Left ventricle myocardium inferior (tissue), 1 donor: ENCODE results near the gene TM7SF3. TPM values are rescaled to one million over a fixed set of nuclear protein-coding genes. Genes with fewer than 3 reads are reported as not detected.

ENCODE experiments used
- DNase-seq: peaks from one replicate; pipeline ENCODE4 v3.0.0-alpha.2; 2020
- H3K27ac ChIP-seq: fragments of 200-600 bp; replicated peaks from 2 replicates; pipeline ENCODE4 v1.8.0; 2021
- H3K27me3 ChIP-seq: fragments of 200-600 bp; 2 replicates; pipeline ENCODE4 v1.8.0; 2021; ENCODE audit warnings: low read depth
- H3K36me3 ChIP-seq: fragments of 200-600 bp; 2 replicates; pipeline ENCODE4 v1.8.0; 2021
- H3K4me1 ChIP-seq: fragments of 200-600 bp; 2 replicates; pipeline ENCODE4 v1.8.0; 2021
- H3K4me3 ChIP-seq: fragments of 200-600 bp; 2 replicates; pipeline ENCODE4 v1.8.0; 2021; ENCODE audit warnings: mild to moderate bottlenecking, moderate library complexity
- H3K9me3 ChIP-seq: fragments of 200-600 bp; replicated peaks from 2 replicates; pipeline ENCODE4 v1.8.0; 2021
- intact Hi-C: fragments of 100-400 bp; cut with micrococcal nuclease; formaldehyde crosslinking; loops from one replicate; pipeline ENCODE4 v1.11.0; 2022
- total RNA-seq: library from RNA; stranded (reverse); fragmentation: NEBNext Ultra II Directional; extraction: Animal tissue kit (Norgen Biotek cat#: 25700); gene quantifications from one replicate; pipeline ENCODE4 v1.2.1, GENCODE V29; 2021
- TF ChIP-seq, protein P1 (sequence below): fragments of 200-600 bp; IDR thresholded peaks from 2 replicates; pipeline ENCODE4 v1.8.0; 2021; ENCODE audit warnings: antibody characterized with exemption, mild to moderate bottlenecking, borderline replicate concordance
- donor health status: DM: no; HTN: yes; CAD: no; lungs with severe emphysema.

The TM7SF3 gene
- total RNA-seq, 1 donor from 2014 or later = 23.2 TPM

DNA sequence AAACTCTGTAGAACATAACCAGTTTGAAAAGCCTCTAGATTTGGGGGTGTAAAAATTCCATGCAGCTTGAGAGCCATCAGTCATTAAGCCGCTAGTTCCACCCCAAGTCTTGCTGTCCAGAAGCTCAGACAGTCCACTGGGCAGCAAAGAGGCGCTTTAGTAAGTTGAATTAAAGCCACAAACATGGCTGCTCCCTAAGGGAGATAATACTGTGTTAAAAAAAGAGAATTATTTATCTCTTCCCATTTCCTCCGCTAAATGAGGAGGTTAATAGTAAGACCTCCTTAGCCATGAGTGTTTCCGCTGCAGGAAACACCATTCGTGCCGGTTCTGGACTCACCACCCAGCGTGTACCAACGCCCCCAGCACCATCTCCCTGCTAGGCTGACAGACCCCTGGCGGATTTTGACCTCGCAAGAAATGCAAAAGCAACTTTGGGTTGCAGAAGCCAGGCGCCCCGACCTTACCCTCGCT lies 536 bp downstream of the TM7SF3 start:
- H3K4me3 ChIP-seq = peak overlapping the region; percentile 73
- DNase-seq = no peak
- H3K4me1 ChIP-seq = peaks cover 48% of the 10 kb centered on the region
- TF ChIP-seq, protein P1, sequence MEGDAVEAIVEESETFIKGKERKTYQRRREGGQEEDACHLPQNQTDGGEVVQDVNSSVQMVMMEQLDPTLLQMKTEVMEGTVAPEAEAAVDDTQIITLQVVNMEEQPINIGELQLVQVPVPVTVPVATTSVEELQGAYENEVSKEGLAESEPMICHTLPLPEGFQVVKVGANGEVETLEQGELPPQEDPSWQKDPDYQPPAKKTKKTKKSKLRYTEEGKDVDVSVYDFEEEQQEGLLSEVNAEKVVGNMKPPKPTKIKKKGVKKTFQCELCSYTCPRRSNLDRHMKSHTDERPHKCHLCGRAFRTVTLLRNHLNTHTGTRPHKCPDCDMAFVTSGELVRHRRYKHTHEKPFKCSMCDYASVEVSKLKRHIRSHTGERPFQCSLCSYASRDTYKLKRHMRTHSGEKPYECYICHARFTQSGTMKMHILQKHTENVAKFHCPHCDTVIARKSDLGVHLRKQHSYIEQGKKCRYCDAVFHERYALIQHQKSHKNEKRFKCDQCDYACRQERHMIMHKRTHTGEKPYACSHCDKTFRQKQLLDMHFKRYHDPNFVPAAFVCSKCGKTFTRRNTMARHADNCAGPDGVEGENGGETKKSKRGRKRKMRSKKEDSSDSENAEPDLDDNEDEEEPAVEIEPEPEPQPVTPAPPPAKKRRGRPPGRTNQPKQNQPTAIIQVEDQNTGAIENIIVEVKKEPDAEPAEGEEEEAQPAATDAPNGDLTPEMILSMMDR = no peak
- intact Hi-C loops = no loop called here
- no peaks in the 10 kb centered on the region for H3K27me3 ChIP-seq
- no peaks in the 10 kb centered on the region for H3K9me3 ChIP-seq
- H3K27ac ChIP-seq = peak overlapping the region; percentile 93
- H3K36me3 ChIP-seq = no peaks in the 10 kb centered on the region

- no peaks in the 10 kb centered on the region for H3K9me3 ChIP-seq
- peak overlapping the region; percentile 73 for H3K4me3 ChIP-seq
- no peak for DNase-seq
- peaks cover 49% of the 10 kb centered on the region for H3K4me1 ChIP-seq
- intact Hi-C loops = no loop called here
- no peak overlapping the region for H3K27ac ChIP-seq
- TF ChIP-seq, protein P1 = no peak
- H3K36me3 ChIP-seq = no peaks in the 10 kb centered on the region
- no peaks in the 10 kb centered on the region for H3K27me3 ChIP-seq
These were observed 1.3 kb downstream of the TM7SF3 start for GRCh38 chr12:27012982-27013255.

GRCh38 chr12:27012239-27012981 lies 1.8 kb downstream of the TM7SF3 start:
- Histone ChIP-seq H3K9me3 (no peaks in the 10 kb centered on the region), H3K4me3 (no peak overlapping the region), H3K36me3 (no peaks in the 10 kb centered on the region), H3K27ac (no peak overlapping the region), H3K27me3 (no peaks in the 10 kb centered on the region), H3K4me1 (peaks cover 54% of the 10 kb centered on the region)
- intact Hi-C loops = no loop called here
- TF ChIP-seq, protein P1 = no peak
- DNase-seq = no peak

DNA sequence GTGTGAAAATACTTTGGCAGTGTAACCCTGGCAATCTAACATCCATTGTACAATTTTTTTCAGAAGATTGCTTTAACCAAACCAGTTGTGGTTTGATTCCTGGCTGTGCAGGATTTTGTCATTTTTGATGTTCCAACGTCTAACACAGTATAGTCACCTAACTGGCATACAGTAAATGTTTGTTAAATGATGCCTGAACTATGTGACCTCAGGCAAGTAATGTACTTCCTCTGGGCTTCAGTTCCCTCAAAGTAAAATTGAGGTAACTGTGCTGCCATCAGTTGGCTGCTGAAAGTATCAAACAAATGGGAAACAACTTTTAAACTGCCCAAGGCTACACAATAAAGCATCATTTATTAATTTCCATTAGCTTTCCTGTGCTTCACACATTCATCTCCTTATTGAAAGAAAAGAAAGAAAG lies 4.3 kb downstream of the TM7SF3 start:
- H3K4me3 ChIP-seq = no peak overlapping the region
- no peaks in the 10 kb centered on the region for H3K36me3 ChIP-seq
- H3K27me3 ChIP-seq = no peaks in the 10 kb centered on the region
- TF ChIP-seq, protein P1 = no peak
- intact Hi-C loops = no loop called here
- no peak overlapping the region for H3K27ac ChIP-seq
- H3K4me1 ChIP-seq = peaks cover 59% of the 10 kb centered on the region
- H3K9me3 ChIP-seq = no peaks in the 10 kb centered on the region
- DNase-seq = no peak

DNA sequence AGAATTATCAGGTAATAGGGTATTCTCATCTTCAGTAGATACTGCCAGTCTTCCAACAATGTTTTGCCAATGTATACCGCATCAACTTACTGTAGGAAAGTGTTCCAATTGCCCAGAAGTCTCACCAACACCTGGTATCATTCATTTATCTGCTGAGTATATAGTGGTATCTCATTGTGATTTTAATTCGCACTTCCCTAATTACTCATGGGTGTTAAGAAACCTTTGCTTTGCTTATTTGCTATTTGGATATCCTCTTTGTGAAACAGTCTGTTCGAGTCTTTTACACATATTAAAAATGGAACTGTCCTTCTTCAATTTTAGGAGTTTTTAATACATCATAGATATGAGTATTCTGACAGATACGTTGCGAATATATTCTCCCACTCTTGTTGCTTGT lies 6.1 kb downstream of the TM7SF3 start:
- Histone ChIP-seq H3K36me3 (no peaks in the 10 kb centered on the region), H3K4me1 (peaks cover 42% of the 10 kb centered on the region), H3K4me3 (no peak overlapping the region), H3K9me3 (no peaks in the 10 kb centered on the region), H3K27ac (no peak overlapping the region), H3K27me3 (no peaks in the 10 kb centered on the region)
- TF ChIP-seq, protein P1 = no peak
- intact Hi-C loops = no loop called here
- no peak for DNase-seq
